Endothelial cell of coronary artery (primary cell): ENCODE data around the gene BID. TPM values are rescaled to one million over a fixed set of nuclear protein-coding genes. Genes with fewer than 3 reads are reported as not detected.

ENCODE experiments used
- total RNA-seq: library from RNA; depleted of rRNA; stranded (reverse); fragments of >200 nt; gene quantifications from 2 replicates; pipeline ENCODE4 v1.2.3, GENCODE V29; 2014

BID gene
- 34.9 and 56.9 TPM in 2 replicates for total RNA-seq

GRCh38 chr22:17774206-17774925 is at the start of gene BID:
Gene BID (minus strand): TSS chr22:17774469. CDS start chr22:17750116, 24,353 bp downstream.

Other genes with a start within 250 kb of the BID start
- not detected in 2 replicates for gene SLC25A18, start 211.0 kb downstream of the BID start, total RNA-seq
- gene ATP6V1E1, start 145.7 kb downstream of the BID start, total RNA-seq: 99.1 and 107 TPM in 2 replicates
- gene BCL2L13, start 135.7 kb downstream of the BID start, total RNA-seq: 56.5 and 60.3 TPM in 2 replicates